ENCODE data around the gene C1QTNF9. TPM values are rescaled to one million over a fixed set of nuclear protein-coding genes. Genes with fewer than 3 reads are reported as not detected.
"Not testable (repeated sequence)": the region's sequence is repeated elsewhere in the genome, so short reads cannot be mapped to it uniquely, and the experiment has no call there.

Gene C1QTNF9
- total RNA-seq, 1 donor: not detected

DNA sequence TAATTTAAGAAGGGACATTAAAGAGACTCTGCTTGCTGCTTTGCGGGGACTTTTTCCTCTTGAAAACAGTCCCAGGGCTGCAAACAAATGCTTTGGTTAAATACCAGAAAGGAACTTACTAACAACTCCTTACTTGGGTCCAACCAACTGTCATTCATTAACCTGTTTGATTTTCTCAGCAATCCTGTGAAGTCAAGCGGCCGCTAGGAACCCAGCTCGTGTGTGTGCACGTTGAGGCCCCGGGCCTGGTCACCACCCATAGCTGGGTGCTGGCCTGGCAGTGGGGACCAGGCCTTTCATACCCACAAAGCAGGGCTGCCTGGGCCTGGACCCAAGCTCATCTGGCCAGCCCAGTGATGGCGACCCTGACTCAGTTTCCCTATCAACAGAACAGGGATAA, 50.7 kb downstream of the C1QTNF9 start:
- H3K4me3 ChIP-seq (ENCODE audit: low read depth, low read length): no peak overlapping the region
- DNase-seq (ENCODE audit: low read depth): no peak
- TF ChIP-seq, protein P1, sequence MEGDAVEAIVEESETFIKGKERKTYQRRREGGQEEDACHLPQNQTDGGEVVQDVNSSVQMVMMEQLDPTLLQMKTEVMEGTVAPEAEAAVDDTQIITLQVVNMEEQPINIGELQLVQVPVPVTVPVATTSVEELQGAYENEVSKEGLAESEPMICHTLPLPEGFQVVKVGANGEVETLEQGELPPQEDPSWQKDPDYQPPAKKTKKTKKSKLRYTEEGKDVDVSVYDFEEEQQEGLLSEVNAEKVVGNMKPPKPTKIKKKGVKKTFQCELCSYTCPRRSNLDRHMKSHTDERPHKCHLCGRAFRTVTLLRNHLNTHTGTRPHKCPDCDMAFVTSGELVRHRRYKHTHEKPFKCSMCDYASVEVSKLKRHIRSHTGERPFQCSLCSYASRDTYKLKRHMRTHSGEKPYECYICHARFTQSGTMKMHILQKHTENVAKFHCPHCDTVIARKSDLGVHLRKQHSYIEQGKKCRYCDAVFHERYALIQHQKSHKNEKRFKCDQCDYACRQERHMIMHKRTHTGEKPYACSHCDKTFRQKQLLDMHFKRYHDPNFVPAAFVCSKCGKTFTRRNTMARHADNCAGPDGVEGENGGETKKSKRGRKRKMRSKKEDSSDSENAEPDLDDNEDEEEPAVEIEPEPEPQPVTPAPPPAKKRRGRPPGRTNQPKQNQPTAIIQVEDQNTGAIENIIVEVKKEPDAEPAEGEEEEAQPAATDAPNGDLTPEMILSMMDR (IDR thresholded peaks at IDR 0.05; ENCODE audit: insufficient read depth, low read length): no peak

DNA sequence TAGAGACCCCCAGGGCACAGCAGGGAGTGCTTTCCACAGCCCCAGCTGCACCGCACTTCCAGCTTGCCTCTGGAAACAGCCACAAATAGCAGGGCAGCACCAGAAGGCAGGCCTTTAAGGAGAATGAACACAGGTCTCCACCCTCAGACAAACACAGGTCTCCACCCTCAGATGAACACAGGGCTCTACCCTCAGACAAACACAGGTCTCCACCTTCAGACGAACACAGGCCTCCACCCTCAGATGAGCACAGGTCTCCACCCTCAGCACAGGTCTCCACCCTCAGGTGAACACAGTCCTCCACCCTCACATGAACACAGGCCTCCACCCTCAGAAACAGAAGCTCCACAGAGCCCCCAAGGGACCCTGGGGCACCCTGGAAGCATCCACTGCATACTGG, 51.7 kb downstream of the C1QTNF9 start:
- no peak overlapping the region for H3K4me3 ChIP-seq (ENCODE audit: low read depth, low read length)
- no peak for DNase-seq (ENCODE audit: low read depth)
- TF ChIP-seq, protein P1 (IDR thresholded peaks at IDR 0.05; ENCODE audit: insufficient read depth, low read length): no peak

DNA sequence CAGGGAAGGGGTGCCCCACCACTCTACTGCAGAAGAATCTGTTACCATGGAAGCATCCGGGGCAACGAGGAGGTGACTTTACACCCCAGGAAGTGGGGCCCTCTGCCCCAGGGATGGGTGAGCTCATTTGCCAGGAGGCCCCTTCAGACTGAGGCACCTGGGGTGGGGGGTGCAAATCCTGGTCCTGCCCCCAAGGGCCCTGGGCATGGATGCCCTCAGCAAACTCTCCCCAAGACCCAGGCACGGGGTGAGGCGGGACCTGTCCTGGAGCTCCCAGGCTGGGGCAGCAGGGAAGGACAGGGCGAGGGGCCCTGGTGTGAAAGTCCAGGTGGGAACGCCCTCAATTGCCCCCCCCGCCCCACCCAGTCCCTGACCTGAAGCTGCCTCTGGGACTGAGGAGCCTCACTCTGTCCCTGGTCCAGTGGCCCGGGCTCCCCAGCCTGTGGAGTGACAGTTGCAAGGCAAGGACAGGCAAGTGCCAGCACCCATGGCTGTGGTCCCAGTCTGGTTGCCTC, 52.5 kb downstream of the C1QTNF9 start:
- DNase-seq (ENCODE audit: low read depth): no peak
- H3K4me3 ChIP-seq (ENCODE audit: low read depth, low read length): no peak overlapping the region
- TF ChIP-seq, protein P1 (IDR thresholded peaks at IDR 0.05; ENCODE audit: insufficient read depth, low read length): no peak

DNA sequence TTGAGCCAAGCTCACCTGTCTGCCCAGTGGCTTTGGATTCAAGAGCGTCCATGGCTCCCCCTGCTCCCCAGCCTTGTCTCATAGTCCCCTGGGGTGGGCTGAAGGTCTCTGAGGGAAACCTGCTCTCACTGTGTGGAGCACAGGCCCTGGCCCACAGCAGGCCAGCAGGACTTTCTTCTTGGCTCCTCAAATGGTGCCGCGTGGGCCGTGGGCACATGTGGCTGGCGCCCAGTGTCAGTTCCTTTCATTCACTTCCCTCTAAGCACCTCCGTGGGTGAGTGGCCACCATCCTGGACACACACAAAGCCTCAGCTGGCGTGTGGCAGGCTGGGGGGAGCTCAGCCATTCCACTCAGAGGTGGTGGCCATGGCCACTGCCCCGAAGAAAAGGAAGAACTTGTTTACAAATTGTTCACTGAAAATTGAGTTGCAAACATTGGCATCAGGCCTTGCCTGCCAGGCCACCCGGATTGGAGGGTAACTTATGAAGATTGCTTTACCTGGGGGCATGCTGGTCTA, 53.1 kb downstream of the C1QTNF9 start:
- TF ChIP-seq, protein P1 (IDR thresholded peaks at IDR 0.05; ENCODE audit: insufficient read depth, low read length): no peak
- H3K4me3 ChIP-seq (ENCODE audit: low read depth, low read length): no peak overlapping the region
- no peak for DNase-seq (ENCODE audit: low read depth)

DNA sequence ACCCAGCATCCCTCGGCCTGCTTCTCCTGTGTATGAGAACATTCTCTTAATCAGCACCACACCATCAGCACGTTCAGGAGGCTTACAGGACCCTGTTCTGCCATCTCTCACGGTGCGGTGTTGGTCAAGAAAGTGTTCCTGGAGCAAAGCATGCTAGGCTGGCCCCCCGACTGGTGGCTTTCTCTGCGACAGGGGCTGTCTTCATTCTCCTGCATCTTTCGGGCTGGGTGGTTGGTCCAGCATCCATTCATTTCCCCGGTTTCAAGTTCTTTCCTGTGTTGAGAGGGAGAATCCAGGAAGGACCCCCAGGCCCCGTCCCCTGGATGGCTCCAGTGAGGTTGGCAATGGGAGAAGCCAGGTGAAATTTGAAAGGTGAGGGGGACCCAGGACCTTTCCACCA, 55.8 kb downstream of the C1QTNF9 start:
- TF ChIP-seq, protein P1 (IDR thresholded peaks at IDR 0.05; ENCODE audit: insufficient read depth, low read length): no peak
- no peak for DNase-seq (ENCODE audit: low read depth)
- H3K4me3 ChIP-seq (ENCODE audit: low read depth, low read length): no peak overlapping the region

DNA sequence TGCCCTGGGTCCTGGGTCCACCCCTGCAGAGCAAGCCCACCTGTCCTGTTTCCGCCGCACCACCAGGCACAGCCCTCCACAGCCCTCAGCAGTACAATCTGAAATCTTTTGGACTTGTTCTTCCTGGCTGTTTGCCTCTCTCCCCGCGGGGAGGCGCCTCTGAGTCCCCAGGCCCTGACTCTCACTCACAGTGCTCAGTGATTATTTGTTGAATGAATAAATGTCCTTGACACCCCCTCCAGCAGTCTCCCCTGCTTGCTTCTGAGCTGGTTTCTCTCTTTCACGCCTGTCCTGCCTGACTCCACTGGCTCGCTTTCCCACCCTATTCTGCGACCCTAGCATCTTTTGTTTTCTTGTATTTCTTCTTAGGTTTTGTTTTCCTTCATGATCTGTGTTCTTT, 56.9 kb downstream of the C1QTNF9 start:
- not testable (repeated sequence) for DNase-seq (ENCODE audit: low read depth); H3K4me3 ChIP-seq (ENCODE audit: low read depth, low read length)

DNA sequence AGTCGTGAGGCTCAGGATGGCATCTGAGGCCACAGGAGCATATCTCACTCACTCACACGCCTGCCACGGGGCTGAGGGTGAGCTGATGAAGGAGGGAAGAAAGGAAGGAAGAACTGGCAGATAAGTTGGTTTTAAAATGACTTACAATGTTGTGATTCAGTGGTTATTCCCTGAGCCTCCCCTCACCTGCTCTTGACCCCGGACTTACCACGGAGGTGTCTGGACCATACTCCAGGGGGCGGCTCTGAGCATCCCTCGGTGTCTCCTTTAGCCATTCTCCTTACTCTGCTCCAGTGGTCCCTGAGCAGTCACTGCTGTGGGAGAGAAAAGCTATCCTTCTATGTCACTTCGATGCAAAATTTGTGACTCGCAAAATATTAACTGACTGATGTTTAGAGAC, 61.9 kb downstream of the C1QTNF9 start:
- not testable (repeated sequence) for DNase-seq (ENCODE audit: low read depth); H3K4me3 ChIP-seq (ENCODE audit: low read depth, low read length)

Other genes with a start within 250 kb of the C1QTNF9 start
- gene SPATA13, start 148.9 kb upstream of the C1QTNF9 start, total RNA-seq (ENCODE audit: low replicate concordance): 12.2 and 17.3 TPM in 2 replicates
- 72.0 and 109 TPM in 2 replicates for gene PARP4, start 203.2 kb downstream of the C1QTNF9 start, total RNA-seq (ENCODE audit: low replicate concordance)